Left cardiac atrium (tissue), 4 donors: Measurements from ENCODE around the gene ERFE. TPM values are rescaled to one million over a fixed set of nuclear protein-coding genes. Genes with fewer than 3 reads are reported as not detected.
A peak's percentile ranks its signal among the peaks of the same experiment; 100 is the strongest.
"Not testable (repeated sequence)": the region's sequence is repeated elsewhere in the genome, so short reads cannot be mapped to it uniquely, and the experiment has no call there.

Source experiments
- ATAC-seq, 2 donors: fragments of 200-7000 bp; cut with Tn5 transposase; one replicate each; pipeline ENCODE4 v1.9.1; 2020; ENCODE audit warnings: mild to moderate bottlenecking in 2 of 2, moderate library complexity in 2 of 2
- DNase-seq: peaks from one replicate; pipeline ENCODE4 v3.0.0-alpha.2; 2020
- intact Hi-C, 2 donors: fragments of 100-400 bp; cut with DNase I; formaldehyde crosslinking; loops; one replicate each; pipeline versions ENCODE4 v1.14.1 to v1.15.1; 2022 to 2023
- total RNA-seq, 2 donors: library from RNA; stranded (reverse); fragmentation: NEBNext Ultra II Directional; extraction: Animal tissue kit (Norgen Biotek cat#: 25700); gene quantifications; one replicate each; pipeline ENCODE4 v1.2.1, GENCODE V29; 2021
- donor health status: DM: no; HTN: yes; CAD: no.
- donor health status: DM: no; HTN: yes; CAD: no; lungs with severe emphysema.
- donor health status: DM: yes; HTN: yes; CAD: no.
- donor health status: Dilated cardiomyopathy.

ERFE gene
- total RNA-seq, 2 donors from 2014 or later, result 1.2 TPM; not detected in 1

DNA sequence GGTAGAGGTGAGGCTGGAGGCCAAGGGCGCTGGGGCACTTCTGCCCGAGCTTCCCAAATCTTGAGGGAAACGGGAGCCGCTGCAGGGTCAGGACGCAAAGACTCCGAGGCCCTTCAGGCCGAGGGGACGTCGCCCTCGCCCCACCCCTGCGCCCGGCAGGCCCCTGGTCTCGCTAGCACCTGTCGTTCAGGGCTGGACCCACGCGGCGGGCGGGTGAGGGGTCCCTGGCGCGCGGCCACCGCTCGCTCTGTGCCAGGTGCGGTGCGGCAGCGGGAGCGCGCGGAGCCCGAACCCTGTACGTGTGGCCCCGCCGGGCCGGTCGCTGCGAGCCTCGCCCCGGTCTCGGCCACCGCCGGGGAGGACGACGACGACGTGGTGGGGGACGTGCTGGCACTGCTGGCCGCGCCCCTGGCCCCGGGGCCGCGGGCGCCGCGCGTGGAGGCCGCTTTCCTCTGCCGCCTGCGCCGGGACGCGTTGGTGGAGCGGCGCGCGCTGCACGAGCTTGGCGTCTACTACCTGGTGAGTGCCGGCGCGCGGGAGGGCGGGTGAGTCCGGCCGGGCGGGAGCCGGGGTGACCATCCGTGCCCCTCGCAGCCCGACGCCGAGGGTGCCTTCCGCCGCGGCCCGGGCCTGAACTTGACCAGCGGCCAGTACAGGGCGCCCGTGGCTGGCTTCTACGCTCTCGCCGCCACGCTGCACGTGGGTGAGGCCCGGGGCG is 4.9 kb downstream of the ERFE start:
- peak; percentile 27 for DNase-seq
- intact Hi-C loops, result no loop called here
- no peak for ATAC-seq

DNA sequence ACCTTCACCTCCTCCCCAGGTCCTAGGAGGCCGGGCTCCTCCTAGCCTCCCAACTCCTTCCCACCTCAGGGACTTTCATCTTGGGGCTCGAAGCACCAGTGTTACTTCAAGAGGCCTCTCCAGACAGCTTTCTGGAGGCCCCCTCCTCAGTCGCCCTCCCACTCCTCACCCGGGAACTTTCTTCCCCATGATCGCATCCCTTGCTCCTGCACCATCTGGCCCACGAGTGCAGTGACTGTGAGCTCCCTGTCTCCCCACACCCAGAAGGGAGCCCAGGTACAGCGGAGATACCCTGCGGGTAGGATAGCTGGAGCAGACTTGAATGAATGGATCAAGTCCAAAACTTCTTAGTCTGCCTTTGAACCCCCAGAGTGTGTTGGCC is 6.1 kb downstream of the ERFE start:
- no peak for DNase-seq
- no peak for ATAC-seq
- intact Hi-C loops, result no loop called here

DNA sequence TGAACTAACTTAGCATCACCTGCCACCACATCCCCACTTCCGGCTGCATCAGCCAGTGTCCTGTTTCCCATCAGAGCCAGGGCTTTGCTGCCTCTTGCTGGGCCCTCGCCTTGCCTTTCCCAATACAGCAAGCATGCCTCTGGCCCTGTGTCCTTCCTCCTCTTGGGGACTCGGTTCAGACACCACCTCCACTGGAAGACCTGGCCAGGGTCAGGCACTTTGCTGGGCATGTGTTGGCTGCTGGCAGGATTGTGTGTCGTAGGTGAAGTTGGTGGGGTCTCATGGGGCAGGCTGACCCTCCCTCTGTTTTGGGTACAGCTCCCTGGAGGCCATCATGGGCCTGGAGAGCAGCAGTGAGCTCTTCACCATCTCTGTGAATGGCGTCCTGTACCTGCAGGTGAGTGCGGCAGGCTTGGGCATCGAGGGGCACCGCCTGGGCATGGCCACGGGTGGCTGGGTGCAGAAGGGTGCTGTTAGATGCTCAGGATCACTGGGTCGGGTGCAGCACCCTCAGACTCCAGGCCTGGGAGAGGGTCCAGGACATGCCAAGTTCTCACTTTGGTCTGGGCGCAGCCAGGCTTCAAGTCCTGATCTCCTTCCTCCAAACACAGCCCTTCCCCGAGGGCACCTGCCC is 6.6 kb downstream of the ERFE start:
- no peak for ATAC-seq
- no peak for DNase-seq
- intact Hi-C loops, result no loop called here

DNA sequence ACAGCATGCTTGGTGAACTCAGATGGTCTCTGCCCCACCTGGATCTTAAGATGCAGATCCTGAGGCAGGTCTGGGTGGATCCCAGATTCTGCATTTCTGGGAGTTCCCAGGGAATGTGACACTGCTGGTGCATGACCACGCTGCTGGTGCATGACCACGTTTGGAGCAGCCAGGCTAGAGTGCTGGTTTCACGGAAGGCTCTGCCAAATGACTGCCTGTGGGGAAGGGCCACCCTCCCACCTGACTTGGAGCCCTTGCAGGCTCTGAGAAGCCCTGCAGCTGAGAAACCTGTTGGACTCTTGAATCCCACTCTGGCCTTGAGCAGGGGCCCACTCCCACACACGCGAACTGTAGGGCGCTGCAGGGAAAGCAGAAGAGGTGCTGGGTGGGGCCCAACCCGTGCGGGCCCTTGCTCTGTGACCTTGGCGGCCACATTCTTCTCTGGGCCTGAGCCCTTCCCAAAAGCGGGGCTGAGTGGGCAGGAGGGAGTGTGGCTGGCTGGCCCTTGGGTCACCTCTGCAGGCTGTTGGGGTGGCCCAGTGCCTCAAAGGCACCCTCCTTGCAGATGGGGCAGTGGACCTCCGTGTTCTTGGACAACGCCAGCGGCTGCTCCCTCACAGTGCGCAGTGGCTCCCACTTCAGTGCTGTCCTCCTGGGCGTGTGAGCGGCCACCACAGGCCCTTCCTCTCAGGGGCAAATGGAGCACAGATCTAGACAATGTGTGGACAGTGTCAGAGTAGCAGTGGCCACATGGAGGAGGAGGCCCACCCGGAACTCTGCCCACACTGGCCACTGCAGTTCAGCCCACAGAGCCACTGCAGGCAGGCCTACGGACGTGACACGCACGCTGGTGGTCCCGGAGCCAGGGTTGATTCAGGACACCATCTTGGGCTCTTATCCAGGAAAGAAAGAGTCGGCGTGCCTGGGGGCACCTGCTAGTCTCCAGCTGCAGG is 7.9 kb downstream of the ERFE start:
- ATAC-seq (no peak), DNase-seq (no peak)
- intact Hi-C loops, result no loop called here

DNA sequence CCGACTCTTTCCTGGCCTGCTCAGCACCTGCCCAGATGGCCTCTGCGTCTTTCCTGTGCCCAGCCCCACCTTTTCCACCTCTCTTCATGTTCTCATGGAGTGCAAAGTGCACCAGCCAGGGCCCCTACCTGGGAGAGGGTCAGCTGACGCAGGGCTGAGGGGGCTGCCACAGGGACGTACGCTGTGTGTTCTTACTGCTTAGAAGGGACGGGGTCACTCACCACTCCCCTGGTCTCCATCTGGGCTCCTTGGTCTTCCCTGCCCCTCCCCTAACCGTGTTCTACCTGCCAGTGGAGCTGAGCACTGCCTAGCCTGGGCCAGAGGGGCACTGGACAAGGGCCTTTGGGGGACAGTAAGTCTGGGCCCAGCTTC is 8.6 kb downstream of the ERFE start:
- no peak for ATAC-seq
- DNase-seq, result no peak
- intact Hi-C loops, result no loop called here

DNA sequence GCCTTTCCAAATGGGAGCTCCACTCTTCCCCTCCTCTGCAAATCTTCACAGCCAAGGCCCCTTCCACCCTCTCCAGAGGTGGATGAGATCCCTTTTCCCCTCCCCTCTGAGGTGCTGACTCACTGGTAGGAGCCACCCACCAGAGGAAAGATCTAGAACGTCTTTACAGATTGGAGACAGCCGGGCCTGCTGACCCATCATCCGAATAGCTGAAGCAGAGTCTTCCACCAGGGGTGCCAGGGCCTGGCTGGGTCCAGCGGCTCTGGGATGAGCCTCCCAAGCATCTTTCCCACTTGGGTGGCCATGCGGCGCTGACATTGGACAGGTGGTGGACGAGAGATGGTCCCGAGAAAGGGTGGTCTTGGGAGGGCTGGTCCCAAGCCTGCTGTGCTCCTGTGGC is 9.0 kb downstream of the ERFE start:
- intact Hi-C loops, result no loop called here
- ATAC-seq, result no peak
- no peak for DNase-seq

DNA sequence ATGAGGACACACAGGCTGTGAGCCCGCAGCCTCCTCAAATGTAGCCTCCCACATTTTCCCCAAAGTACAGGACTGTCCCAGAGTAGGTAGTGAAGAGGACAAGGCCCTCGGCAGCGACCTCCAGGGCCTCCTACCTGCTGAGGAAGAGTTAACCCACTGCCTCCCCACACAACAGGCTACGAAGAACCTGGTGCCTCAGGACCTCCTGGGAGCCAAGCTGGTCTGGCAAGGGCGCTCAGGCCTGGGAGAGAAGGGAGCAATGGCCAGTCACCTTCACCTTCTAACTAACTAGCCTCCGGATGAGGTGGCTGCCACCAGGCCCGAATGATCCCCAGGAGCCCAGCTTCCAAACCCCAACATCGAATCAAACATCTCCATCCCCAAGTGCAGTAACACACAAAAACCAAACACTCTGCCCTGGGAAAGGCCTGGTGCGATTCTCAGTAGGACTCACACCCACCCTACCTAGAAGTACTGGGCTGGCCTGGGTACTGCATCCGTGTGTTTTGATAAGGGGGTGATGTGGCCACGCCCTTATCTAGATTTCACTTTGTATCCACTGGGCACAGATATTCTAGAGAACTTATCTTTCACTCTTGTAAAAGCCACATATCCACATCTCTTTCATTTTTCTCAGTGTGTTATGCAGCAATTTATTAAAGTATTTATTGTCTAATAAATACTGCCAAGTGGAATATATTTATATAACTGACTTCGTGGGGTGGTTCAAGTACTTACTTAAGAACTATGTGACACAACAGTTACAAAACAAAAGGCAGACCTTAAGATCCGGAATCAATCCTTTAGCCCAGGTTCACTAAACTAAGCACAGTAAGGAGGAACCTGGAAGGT is 9.7 kb downstream of the ERFE start:
- intact Hi-C loops, result no loop called here
- ATAC-seq, result no peak
- DNase-seq, result no peak

DNA sequence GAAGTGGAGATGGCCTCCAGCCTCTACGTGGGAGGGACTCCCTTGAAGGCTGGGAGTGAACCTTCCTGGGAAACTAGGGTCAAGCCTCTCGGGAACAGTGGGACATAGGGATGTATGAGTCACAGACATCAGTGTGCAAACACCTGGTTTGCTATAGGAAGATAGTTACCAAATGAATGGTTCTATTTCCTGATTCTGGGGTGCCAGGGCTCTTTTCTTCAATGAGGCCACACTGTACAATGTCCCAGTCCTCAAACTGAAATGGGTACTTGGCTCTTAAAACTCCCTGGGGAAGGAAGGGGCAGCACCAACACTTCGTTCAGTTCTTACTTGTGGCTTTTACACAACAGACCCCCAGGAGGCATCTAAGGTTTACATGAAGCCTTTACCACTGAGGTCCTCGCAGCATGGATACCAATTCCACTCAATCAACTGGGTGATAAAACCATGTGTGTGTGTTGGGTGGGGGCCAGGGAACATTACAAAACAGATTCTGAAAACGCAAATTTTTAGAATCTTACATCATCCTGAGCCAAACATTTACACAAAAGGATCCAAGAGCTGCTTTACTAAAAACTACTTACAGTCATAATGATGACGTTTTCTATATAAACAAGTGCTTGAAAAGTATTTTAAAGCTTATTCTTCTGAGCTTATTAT is 10.4 kb downstream of the ERFE start:
- intact Hi-C loops, result no loop called here
- peak; percentile 71 for DNase-seq
- ATAC-seq, result peak; percentile 23 to 40

DNA sequence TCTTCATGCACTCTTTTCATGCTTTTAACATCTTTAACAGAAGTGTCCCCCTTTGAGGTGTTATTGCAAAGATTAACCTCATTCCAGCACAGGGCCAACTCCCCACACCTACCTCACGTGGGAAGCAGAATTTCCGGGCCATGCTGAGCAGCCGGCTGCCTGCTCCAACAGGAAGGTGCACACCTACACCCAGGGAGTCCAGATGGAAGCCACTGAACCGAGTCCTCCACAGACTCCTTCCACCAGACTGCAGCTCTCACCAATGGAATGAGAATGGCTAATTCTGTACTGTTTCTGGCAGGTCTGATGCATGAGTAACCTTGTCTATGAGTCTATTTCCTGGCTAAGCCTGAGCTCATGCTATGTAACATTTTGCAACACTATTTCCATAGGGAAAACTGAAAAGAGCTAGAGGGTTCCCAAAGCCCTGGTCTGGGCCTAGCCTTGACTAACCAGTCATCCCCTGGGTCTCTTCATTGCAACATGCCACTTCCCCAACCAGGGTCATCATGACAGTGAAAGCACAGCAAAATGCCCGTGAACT is 11.0 kb downstream of the ERFE start:
- intact Hi-C loops, result no loop called here
- DNase-seq (no peak), ATAC-seq (peak; percentile 60 to 73)

DNA sequence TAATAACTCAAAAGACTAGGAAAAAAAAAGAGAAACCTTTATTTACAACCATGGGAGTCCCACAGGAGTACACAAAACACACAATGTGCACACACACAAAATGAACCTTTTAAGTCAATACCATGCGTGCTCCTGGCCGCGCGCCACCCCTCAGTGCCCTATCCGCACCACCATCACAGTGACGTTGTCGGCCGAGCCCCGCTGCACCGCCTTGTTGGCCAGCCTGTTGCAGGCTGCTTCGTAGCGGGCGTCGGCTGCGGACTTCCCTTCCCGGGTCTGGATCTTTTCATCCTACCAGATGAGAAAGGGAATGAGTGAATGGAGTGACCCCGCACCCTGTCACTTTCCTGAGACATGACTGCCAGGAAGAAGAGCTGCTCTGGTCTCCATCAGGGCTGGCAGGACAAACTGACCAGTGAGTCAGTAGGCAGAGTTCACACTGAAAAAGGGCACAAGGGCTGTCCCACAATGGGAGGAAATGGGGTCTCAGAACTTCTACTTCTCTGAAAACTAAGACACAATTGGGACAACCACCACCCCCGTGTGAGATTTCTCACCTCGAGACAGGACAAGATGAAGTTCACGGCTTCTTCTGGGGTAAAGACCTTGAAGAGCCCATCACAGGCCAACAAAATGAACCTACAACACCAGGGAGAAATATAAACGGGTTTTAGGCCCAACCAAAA is 11.8 kb downstream of the ERFE start:
- intact Hi-C loops, result no loop called here
- ATAC-seq, result no peak
- no peak for DNase-seq

DNA sequence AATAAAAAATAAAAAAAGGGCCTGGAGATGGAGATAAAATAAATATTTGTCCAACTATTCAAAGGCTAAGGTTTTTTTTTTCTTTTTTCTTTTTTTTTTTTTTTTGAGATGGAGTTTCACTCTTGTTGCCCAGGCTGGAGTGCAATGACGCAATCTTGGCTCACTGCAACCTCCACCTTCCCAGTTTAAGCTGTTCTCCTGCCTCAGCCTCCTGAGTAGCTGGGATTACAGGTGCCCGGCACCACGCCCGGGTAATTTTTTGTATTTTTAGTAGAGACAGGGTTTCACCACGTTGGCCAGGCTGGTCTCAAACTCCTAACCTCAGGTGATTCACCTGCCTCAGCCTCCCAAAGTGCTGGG is 12.3 kb downstream of the ERFE start:
- ATAC-seq, DNase-seq, intact Hi-C loops: not testable (repeated sequence)

DNA sequence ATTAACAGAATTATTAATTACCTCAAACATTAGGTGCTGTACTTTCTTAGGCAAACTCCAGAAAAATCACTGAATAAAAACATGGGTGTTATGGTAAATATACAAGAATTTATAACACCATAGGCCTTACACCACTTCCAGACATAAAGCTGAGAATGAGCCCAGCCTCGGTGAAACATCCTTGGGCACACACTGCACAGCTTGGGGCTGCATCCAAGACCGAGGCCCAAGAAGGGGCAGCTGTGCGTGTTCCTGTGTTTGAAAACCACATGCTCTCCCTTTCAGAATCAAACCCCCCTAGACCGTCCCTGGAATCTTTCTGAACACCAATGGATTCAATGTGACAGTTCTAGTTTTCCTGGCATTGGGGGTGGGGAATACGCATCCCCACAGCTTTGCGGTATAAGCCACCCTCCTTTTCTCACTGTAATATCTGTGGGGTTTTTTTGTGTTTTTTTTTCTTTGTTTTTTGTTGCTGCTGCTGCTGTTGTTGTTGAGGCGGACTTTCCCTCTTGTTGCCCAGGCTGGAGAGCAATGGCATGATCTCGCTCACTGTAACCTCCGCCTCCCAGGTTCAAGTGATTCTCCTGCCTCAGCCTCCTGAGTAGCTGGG is 12.9 kb downstream of the ERFE start:
- ATAC-seq (no peak), DNase-seq (no peak)
- intact Hi-C loops, result no loop called here

DNA sequence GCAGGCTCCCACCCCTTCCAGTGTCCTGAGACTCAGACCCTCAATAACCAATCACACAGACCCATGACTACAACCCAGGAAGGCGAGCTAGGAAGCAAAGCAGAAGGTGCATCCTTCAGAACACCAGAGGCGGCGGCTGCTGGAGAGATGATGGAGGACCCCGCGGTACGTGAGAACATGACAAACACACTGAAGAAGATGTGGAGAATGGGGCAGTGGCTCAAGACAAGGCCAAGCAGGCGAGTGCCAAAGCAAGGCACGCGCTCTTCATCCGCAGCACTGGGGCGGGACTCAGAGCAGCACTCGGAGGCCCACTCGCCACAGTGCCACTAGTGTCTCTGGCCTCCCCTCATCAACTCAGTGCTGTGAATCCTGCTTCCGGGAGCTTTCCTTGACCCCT is 13.7 kb downstream of the ERFE start:
- intact Hi-C loops, result no loop called here
- DNase-seq (no peak), ATAC-seq (no peak)

DNA sequence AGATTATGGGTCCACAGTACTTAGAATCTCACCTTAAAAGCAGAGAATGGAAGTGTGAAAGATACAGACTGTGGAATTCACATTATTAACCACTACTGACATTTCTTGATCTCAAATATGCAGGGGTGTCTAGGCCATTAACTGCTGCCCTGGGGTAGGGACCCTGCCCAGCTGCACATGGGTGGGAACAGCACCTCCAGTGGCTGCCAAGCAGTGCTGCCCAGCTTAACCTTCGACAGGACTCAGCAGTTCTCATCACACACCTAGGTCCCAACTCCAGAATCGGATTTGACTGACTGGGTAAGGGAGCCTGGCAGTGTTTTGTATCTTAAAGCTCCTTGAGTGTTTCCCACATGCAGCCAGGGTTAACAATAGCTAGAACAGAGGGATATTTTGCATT is 14.9 kb downstream of the ERFE start:
- ATAC-seq (no peak), DNase-seq (no peak)
- intact Hi-C loops, result no loop called here

DNA sequence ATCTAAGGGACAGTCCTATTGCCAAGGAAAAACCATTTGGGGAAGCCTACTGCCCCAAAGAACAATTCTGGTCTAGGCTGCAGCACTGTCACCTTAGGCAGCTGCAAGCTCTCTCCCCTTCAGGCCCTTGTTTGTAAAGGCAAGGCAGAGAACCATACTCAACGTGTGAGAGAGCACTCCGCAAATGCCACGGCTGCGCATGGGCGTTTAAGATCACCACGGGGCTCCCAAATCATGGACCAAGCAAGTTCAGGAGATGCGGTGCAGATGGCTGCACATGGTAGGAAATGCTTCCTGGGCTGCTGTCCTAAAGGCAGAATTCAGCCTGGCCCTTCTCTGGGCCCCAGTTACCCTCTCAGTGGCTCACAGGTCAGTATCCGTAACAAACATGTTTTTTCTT is 15.5 kb downstream of the ERFE start:
- ATAC-seq, result no peak
- intact Hi-C loops, result no loop called here
- no peak for DNase-seq

DNA sequence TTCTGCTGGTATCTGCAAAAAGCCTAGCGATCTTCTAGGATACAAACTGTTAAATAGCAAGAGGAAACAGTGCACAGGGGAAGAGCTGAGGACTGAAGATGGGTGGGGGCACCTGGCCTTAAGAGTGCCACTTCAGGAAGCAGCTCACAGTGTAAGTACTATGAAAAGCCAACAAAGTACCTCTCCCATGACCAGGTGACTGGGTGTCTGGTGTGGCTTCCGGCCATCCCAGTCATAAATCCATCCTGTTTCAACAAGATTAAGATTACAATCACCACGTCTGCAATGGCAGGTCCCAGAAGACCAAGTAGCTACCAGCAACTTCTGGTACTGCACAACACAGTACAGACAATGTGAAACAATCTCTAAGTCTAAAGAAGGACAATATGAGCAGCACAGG is 15.9 kb downstream of the ERFE start:
- no peak for ATAC-seq
- no peak for DNase-seq
- intact Hi-C loops, result no loop called here

DNA sequence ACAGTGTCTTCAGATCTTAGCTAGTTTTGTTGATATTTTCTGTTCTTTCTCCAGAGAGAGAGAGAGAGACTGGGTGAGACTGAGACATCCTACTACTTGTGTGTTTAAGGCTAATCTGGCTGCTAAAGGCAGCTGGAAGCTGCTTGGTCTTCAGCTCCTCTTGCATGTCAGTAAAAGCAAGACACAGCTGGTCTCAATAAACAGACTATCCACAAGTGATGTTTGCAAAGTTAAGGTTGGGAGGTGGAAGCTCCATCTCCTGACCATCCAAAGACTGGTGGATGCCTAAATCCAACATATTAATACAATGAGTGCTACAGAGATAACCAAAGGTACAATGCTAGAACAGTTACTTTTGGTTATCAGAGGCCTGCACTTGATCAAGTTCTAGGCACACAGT is 17.8 kb downstream of the ERFE start:
- intact Hi-C loops, result no loop called here
- no peak for ATAC-seq
- DNase-seq, result no peak

DNA sequence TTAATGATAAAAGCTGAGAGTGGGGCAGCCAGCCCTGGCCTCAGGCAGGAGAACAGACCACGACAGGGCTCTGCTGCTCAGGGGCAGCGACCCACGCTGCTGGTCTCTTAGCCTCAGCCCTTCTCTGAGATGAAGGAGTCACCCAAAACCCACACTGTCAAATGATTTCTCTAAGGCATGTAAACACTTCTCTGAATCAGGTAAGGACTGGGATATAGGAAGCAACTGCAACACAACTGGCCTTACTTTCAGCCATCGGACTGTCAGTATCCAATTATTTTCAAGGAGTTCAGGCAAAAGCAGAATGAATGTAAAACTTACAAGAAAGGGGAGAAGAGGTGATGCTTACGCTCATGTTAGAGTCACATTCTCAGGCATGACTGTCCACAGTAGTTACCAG is 21.8 kb downstream of the ERFE start:
- DNase-seq (no peak), ATAC-seq (no peak)
- intact Hi-C loops, result no loop called here
